ENCODE data around the gene TPO.

TPO gene

GRCh38 chr2:1495676-1496358 is 82.6 kb downstream of the TPO start:
- TF ChIP-seq CTCF (IDR thresholded peaks at IDR 0.05; ENCODE audit: low read depth, low read length): no peak
- no peak for DNase-seq (ENCODE audit: extremely low read depth, low read depth)

- no peak for DNase-seq (ENCODE audit: extremely low read depth, low read depth)
- TF ChIP-seq CTCF (IDR thresholded peaks at IDR 0.05; ENCODE audit: low read depth, low read length): no peak
These were observed 83.1 kb downstream of the TPO start for GRCh38 chr2:1496359-1496821.

- TF ChIP-seq CTCF (IDR thresholded peaks at IDR 0.05; ENCODE audit: low read depth, low read length): no peak
- no peak for DNase-seq (ENCODE audit: extremely low read depth, low read depth)
These were observed 83.9 kb downstream of the TPO start for GRCh38 chr2:1497122-1497611.

- TF ChIP-seq CTCF (IDR thresholded peaks at IDR 0.05; ENCODE audit: low read depth, low read length): no peak
- DNase-seq (ENCODE audit: extremely low read depth, low read depth): no peak
These were observed 84.9 kb downstream of the TPO start for GRCh38 chr2:1498176-1498575.

GRCh38 chr2:1499033-1499795 is 86.0 kb downstream of the TPO start:
- no peak for DNase-seq (ENCODE audit: extremely low read depth, low read depth)
- TF ChIP-seq CTCF (IDR thresholded peaks at IDR 0.05; ENCODE audit: low read depth, low read length): no peak

GRCh38 chr2:1501038-1501851 is 88.0 kb downstream of the TPO start:
- no peak for TF ChIP-seq CTCF (IDR thresholded peaks at IDR 0.05; ENCODE audit: low read depth, low read length)

More at GRCh38 chr2:1501038-1501851, 88.0 kb downstream of the TPO start:
- no peak for DNase-seq (ENCODE audit: extremely low read depth, low read depth)

All from AG09319 (cell line).